Measurements from ENCODE around the gene ZNF831.
A peak's percentile ranks its signal among the peaks of the same experiment; 100 is the strongest.

Gene ZNF831

DNA sequence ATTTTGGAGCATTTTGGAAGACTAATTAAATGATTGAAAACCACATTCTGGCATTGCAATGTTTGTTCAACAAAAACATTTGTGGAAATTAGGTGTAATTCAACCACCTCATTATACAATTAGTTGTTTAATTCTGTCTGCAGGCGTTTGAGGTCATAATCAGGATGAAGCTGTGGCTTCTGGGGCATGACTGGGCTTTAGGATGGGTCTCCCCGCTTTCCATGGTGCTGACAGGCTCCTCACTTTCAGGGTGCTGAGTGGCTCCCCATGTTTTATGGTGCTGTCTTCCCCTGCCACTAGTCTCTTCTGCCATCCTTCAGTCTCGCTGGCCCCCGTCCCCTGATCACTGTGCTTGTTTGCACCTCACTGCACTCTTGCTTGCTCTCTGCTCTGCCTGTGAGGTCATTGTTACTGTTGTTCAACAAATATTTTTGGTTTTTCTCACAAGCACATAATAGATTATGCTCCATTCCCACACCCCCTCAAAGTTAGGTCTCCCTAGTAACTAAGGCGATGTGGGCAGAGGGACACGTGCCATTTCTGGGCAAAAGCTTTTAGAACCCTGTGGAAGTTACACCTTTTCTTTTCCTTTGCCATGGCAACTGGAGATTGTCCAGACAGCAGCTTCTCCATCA is 25.4 kb upstream of the ZNF831 start:
- H3K27me3 ChIP-seq (ENCODE audit: insufficient read depth, poor library complexity, severe bottlenecking), result peaks cover 2% of the 10 kb centered on the region
- H3K27ac ChIP-seq (replicated peaks), result no peak overlapping the region
- DNase-seq (ENCODE audit: low read depth in 1 of 2, low spot score in 1 of 2), result no peak
- no peak for TF ChIP-seq GABPA (IDR thresholded peaks at IDR 0.05; ENCODE audit: low read depth)
- TF ChIP-seq POLR2AphosphoS5 (IDR thresholded peaks at IDR 0.05; ENCODE audit: low read depth), result no peak
- TF ChIP-seq, protein P1, sequence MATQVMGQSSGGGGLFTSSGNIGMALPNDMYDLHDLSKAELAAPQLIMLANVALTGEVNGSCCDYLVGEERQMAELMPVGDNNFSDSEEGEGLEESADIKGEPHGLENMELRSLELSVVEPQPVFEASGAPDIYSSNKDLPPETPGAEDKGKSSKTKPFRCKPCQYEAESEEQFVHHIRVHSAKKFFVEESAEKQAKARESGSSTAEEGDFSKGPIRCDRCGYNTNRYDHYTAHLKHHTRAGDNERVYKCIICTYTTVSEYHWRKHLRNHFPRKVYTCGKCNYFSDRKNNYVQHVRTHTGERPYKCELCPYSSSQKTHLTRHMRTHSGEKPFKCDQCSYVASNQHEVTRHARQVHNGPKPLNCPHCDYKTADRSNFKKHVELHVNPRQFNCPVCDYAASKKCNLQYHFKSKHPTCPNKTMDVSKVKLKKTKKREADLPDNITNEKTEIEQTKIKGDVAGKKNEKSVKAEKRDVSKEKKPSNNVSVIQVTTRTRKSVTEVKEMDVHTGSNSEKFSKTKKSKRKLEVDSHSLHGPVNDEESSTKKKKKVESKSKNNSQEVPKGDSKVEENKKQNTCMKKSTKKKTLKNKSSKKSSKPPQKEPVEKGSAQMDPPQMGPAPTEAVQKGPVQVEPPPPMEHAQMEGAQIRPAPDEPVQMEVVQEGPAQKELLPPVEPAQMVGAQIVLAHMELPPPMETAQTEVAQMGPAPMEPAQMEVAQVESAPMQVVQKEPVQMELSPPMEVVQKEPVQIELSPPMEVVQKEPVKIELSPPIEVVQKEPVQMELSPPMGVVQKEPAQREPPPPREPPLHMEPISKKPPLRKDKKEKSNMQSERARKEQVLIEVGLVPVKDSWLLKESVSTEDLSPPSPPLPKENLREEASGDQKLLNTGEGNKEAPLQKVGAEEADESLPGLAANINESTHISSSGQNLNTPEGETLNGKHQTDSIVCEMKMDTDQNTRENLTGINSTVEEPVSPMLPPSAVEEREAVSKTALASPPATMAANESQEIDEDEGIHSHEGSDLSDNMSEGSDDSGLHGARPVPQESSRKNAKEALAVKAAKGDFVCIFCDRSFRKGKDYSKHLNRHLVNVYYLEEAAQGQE (IDR thresholded peaks at IDR 0.05; ENCODE audit: insufficient replicate concordance, low read depth), result peak; percentile 86
- H3K4me3 ChIP-seq (replicated peaks; ENCODE audit: insufficient read depth, low read length), result no peak overlapping the region

DNA sequence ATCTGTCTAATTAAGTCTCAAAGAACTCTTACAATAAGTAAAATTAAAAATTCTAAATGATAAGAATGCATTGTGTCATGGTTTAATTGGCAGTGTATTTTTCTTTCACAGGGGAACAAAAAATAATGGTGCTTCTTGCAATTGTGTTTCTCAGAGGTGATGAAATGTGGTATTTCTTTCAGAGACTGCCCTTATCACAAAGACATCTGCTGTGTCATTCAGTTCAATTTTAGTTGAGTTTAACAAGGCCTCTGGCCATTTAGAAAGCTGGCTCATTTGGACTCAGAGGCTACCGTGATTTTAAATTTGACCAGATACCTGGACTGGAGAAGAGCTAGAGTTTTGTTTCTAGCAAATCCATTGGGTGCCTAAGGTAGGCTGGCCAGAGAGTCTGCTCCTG is 23.6 kb upstream of the ZNF831 start:
- no peak for DNase-seq (ENCODE audit: low read depth in 1 of 2, low spot score in 1 of 2)
- H3K4me3 ChIP-seq (replicated peaks; ENCODE audit: insufficient read depth, low read length), result no peak overlapping the region
- H3K27ac ChIP-seq (replicated peaks), result no peak overlapping the region
- H3K27me3 ChIP-seq (ENCODE audit: insufficient read depth, poor library complexity, severe bottlenecking), result peaks cover 5% of the 10 kb centered on the region
- TF ChIP-seq CTCF (IDR thresholded peaks at IDR 0.05; ENCODE audit: insufficient read depth, low read length) (no peak), POLR2AphosphoS5 (IDR thresholded peaks at IDR 0.05; ENCODE audit: low read depth) (no peak), GABPA (IDR thresholded peaks at IDR 0.05; ENCODE audit: low read depth) (no peak), SPI1 (IDR thresholded peaks at IDR 0.05; ENCODE audit: borderline replicate concordance, low read depth) (no peak)
- TF ChIP-seq, protein P1 (IDR thresholded peaks at IDR 0.05; ENCODE audit: insufficient replicate concordance, low read depth), result no peak

- Histone ChIP-seq H3K27me3 (ENCODE audit: insufficient read depth, poor library complexity, severe bottlenecking) (peaks cover 5% of the 10 kb centered on the region), H3K4me3 (replicated peaks; ENCODE audit: insufficient read depth, low read length) (no peak overlapping the region), H3K27ac (replicated peaks) (no peak overlapping the region)
- TF ChIP-seq POLR2AphosphoS5 (IDR thresholded peaks at IDR 0.05; ENCODE audit: low read depth), result no peak
- no peak for TF ChIP-seq SPI1 (IDR thresholded peaks at IDR 0.05; ENCODE audit: borderline replicate concordance, low read depth)
- TF ChIP-seq, protein P1 (IDR thresholded peaks at IDR 0.05; ENCODE audit: insufficient replicate concordance, low read depth), result peak; percentile 97
- TF ChIP-seq GABPA (IDR thresholded peaks at IDR 0.05; ENCODE audit: low read depth), result no peak
- no peak for DNase-seq (ENCODE audit: low read depth in 1 of 2, low spot score in 1 of 2)
These were observed 21.6 kb upstream of the ZNF831 start for GRCh38 chr20:59141818-59142581.

DNA sequence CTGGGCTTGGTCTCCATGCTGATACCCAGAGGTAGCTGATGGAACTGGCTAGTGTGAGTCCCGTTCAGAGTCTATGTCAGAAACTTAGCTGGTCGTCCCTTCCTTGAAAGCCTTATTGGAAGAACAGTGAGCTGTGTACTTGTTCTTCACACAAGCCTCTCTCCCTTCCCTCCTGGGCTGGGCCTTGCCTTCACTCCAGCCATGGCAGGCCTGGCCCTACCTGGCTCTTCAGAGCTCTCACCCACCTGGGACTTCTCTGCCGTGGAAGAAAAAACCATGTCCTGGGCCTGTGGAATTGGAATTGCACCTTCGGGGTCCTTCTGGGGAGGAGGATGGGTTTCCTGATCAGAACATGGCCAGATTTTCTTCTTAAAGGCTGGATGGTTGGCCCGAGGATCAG is 20.3 kb upstream of the ZNF831 start:
- Histone ChIP-seq H3K4me3 (replicated peaks; ENCODE audit: insufficient read depth, low read length) (no peak overlapping the region), H3K27me3 (ENCODE audit: insufficient read depth, poor library complexity, severe bottlenecking) (peaks cover 3% of the 10 kb centered on the region), H3K27ac (replicated peaks) (no peak overlapping the region)
- no peak for DNase-seq (ENCODE audit: low read depth in 1 of 2, low spot score in 1 of 2)
- TF ChIP-seq SPI1 (IDR thresholded peaks at IDR 0.05; ENCODE audit: borderline replicate concordance, low read depth), result no peak
- no peak for TF ChIP-seq GABPA (IDR thresholded peaks at IDR 0.05; ENCODE audit: low read depth)
- TF ChIP-seq, protein P1 (IDR thresholded peaks at IDR 0.05; ENCODE audit: insufficient replicate concordance, low read depth), result no peak
- no peak for TF ChIP-seq CTCF (IDR thresholded peaks at IDR 0.05; ENCODE audit: insufficient read depth, low read length)
- TF ChIP-seq POLR2AphosphoS5 (IDR thresholded peaks at IDR 0.05; ENCODE audit: low read depth), result no peak

Measured in HL-60 (cell line).